MV-4-11 (cell line): ENCODE results near the gene PRSS12.
"Not testable (repeated sequence)": the region's sequence is repeated elsewhere in the genome, so short reads cannot be mapped to it uniquely, and the experiment has no call there.

Experiments used
- DNase-seq: peaks from one replicate; lab custom pipeline; 2025; lab: John Stamatoyannopoulos, UW

The PRSS12 gene, protein sequence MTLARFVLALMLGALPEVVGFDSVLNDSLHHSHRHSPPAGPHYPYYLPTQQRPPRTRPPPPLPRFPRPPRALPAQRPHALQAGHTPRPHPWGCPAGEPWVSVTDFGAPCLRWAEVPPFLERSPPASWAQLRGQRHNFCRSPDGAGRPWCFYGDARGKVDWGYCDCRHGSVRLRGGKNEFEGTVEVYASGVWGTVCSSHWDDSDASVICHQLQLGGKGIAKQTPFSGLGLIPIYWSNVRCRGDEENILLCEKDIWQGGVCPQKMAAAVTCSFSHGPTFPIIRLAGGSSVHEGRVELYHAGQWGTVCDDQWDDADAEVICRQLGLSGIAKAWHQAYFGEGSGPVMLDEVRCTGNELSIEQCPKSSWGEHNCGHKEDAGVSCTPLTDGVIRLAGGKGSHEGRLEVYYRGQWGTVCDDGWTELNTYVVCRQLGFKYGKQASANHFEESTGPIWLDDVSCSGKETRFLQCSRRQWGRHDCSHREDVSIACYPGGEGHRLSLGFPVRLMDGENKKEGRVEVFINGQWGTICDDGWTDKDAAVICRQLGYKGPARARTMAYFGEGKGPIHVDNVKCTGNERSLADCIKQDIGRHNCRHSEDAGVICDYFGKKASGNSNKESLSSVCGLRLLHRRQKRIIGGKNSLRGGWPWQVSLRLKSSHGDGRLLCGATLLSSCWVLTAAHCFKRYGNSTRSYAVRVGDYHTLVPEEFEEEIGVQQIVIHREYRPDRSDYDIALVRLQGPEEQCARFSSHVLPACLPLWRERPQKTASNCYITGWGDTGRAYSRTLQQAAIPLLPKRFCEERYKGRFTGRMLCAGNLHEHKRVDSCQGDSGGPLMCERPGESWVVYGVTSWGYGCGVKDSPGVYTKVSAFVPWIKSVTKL

DNA sequence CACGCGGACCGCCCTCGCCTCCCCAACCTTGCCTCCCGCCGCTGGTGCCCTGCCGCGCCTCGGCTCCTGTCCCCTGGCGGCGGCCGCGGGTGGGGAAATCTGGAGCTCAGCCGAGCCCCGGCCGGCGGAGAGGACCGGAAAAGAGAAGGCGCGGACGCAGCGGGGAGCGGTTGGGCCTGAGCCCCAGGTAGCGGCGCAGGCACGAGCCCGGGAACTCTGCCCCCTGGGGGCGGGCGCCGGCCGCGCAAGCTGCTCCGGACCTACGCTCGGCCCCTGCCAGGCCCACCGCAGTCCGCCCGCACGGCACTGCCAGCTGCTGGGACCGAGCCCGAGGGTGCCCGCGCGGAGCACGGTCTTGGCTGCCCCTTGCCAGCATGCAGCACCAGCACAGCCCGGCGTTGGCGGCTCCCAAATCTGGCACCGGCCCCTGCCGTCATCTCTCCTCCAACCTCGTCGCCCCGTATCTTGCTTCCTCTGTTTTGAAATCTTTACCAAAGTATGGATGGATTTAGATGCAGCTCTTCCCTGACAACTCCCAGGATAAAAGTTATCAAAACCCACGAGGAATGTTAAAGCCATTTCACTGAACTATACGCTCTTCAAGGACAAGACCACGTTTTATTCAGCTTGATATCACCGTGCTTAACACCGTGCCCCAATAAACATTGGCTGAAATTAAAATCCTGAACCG lies at the start of gene PRSS12:
Gene PRSS12 (minus strand): TSS at position 161 of the 691 bp plus-strand sequence. CDS start 283 bp downstream, outside the sequence.
- peak; percentile 45 for DNase-seq

DNA sequence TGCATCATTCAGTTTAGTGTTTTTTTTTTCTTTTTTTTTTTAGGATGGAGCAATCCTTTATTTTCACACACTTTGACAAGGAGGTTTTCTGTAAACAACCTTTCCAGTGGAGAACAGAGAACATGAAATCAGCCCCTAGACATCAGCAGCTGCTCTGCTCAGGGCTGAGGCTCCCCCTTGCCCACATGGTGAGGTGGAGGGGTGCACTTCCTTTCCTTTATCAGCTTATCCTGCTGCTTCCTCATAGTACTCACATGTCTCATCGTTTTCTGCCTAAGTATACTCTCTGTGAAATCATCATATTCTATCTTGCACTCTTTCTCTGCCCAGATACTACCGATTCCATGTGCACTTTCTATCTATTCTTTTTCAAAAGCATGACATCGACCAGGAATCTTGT lies 47.6 kb upstream of the PRSS12 start:
- peak; percentile 24 for DNase-seq

DNA sequence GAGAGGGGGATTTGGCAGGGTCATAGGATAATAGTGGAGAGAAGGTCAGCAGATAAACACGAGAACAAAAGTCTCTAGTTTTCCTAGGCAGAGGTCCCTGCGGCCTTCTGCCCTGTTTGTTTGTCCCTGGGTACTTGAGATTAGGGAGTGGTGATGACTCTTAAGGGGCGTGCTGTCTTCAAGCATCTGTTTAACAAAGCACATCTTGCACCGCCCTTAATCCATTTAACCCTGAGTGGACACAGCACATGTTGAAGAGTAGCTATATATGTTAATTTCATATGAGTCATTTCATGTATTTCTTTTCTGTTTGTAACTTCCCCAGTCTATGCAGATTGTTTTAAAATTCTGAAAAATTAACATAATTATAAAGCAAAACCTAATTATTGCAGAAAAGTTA lies 47.1 kb upstream of the PRSS12 start:
- peak; percentile 3 for DNase-seq

- peak; percentile 77 for DNase-seq
Measured at GRCh38 chr4:118398226-118399090, 45.7 kb upstream of the PRSS12 start.

DNA sequence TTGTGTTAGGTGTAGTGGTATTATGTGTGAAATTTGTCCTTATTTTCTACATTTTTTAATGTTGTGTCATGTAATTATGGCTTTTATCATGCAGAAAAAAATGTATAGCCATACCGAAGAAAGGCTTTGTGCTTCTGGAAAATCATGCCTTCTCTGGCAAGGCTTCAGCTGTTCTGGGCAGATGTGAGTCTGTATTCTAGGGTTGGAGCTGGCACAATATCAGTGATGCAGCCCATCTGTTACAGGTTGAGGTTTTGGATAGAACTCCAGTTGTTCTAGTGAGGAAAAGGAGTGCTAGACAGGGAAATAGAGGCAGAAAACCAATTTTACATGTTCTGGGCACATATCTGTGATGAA lies 44.8 kb upstream of the PRSS12 start:
- DNase-seq = no peak

DNA sequence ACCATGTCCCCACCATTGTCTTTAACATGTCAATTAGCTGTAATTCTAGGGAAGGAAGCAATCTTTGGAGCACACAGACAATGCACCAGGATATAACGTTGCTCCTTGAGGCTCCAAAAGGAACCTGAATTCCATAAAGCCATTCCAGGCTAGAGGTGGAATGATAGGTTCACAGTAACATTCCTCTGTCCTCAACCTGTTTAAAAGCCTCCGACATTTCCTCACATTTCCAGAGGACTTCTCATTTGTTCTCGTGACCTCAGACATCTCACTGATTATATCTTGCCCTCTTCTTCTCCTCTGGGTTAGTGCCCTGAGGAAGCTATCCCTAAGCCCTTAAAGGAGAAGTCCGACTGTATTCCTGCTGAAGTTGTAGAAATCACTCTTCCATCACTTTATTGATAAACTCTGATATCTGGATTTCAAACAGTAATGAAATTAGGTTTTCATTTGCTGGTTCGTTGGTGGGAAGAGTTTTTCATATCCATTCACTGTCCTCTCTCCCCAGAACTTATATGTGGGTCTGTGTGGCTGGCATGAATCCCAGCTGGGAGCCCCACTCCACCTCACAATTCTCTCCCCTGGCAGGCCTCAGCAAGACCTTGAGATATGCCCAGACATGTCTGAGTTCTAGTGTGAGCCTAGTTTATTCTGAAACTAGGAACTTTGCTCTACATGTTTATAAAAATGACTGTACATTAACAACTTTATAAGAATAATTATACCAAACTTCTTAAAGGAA lies 44.2 kb upstream of the PRSS12 start:
- no peak for DNase-seq

DNA sequence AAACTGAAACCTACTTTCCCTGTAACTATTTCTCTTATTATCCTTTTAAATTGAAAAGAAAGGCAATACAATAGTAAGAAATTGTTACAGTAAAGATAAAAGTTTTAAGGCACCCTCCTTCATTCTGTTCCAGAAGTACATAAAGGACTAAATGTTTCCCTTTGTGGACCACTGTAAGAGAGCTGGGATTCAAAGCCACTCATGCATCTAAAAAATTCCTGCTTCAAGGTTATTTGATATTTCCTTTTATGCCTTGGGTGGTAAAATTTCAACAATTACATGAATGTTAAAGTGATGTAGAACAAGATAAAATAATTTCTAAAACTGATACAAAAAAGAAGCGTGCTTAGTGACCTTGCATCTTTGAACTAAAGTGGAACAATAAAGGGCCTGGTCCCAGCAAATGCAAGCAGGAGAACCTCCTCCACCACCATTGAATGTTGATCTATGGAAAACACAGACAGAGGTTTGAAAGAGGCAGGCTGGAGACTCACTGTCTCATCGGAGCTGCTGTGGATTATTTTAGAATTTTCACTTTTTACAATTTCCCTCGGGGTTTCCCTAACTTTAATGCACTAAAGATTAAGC lies 42.3 kb upstream of the PRSS12 start:
- no peak for DNase-seq

- DNase-seq = not testable (repeated sequence)
Measured at GRCh38 chr4:118392509-118392908, 39.7 kb upstream of the PRSS12 start.

GRCh38 chr4:118390121-118390520 lies 37.3 kb upstream of the PRSS12 start:
- no peak for DNase-seq

- no peak for DNase-seq
Measured at GRCh38 chr4:118389721-118390120, 36.9 kb upstream of the PRSS12 start.

DNA sequence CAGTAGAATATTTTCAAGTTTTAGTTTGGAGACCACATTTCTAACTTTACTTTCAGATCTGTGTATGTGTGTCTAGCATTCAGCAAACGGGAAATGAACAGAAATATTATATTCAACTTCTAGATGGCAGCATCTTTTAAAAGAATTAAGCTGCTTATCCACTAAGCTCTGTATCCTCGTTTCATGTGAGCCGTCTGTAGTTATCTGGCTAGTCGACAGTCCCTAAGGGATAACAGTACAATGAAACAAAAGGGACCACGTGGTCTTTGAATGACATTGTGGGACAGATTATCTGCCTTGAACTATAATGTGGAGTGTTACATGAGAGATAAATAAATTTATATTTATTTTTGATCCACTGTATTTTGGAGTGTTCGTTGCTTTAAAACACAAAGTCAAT lies 35.8 kb upstream of the PRSS12 start:
- DNase-seq = no peak

DNA sequence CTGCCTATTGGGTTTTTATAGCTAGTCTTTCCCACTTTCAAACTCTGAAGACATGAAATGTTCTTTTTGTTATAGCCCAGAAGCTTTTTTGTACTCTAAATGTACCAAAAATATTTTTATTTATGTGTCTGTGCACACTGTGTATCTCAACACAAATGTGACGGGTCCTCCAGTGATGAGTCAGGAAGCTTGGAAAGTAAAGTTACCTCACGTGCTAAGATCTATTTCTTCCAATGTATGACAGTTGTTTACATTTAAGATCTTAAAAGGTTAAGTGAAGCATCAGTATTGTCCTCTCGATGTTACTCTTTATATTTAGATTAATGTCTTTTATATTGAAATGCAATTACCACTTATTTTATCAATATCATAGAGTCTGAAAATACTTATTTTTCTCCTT lies 29.1 kb upstream of the PRSS12 start:
- DNase-seq = no peak

DNA sequence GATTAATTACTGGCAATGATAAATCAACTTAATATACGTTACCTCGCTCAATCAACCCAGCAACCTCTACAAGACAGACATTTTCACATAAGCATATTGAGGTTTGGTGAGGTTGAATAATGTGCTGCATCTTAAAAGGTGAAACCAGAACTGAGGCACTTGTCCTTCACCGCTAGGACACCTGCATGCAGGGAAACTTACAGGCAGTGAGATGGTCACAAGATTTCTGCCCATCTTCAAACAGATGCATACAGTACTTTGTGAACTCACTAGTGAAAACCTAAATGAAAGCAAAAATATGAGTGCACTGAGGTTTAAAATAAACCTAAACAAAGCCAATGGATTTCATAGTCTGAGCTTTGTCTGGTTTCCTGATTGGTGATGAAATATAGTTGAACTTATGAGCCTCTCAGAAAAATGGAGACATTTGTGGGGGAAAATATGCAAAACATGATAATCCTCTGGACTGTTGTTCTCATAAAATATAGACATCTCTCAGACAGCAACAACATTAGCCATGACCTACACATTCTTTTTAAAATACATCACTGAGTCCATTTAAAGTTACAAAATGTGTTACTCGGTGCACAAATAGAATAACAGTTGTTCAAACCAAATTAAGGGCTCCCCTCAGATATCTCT lies 20.9 kb upstream of the PRSS12 start:
- DNase-seq = no peak

DNA sequence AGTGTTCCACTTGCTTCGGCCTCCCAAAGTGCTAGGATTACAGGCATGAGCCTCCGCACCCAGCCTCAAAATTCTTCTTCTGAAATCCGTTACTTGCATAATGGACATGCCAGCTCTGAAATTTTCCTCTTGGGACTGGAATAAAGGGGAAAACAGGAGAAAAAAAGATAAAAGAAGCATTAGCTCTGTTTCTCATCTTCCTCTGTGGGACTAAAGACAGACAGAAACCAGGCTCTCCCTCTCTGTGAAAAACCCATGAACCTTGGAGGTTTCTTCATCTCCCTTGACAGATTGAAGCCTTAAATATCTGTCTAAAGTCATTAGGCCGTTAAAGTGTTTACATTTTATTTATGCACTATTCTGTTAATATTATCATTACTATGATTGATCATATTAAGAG lies 19.4 kb upstream of the PRSS12 start:
- DNase-seq = no peak

GRCh38 chr4:118369231-118369630 lies 16.4 kb upstream of the PRSS12 start:
- no peak for DNase-seq

DNA sequence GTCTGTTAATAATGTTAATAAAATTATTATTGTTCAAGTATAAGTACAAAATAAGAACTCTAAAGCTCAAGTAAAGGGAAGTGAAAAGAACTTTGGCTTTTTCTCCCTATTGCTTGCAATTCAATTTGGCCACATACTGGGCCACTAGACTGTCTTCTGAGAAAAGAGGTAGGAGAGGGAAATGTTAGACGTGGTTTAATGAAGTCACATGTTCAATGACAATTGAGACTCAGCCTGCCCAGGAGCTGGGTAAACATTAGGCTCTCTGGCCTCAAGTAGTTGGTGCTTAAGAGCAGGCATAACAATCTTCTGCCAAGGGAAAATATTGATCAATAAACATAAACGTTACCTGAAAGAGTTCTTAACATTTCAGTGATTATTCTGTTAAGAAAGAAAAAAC lies 15.1 kb upstream of the PRSS12 start:
- peak; percentile 89 for DNase-seq

GRCh38 chr4:118367361-118367760 lies 14.6 kb upstream of the PRSS12 start:
- peak; percentile 71 for DNase-seq

- DNase-seq = no peak
Measured at GRCh38 chr4:118363166-118363565, 10.4 kb upstream of the PRSS12 start.

GRCh38 chr4:118361192-118361591 lies 8.4 kb upstream of the PRSS12 start:
- no peak for DNase-seq

DNA sequence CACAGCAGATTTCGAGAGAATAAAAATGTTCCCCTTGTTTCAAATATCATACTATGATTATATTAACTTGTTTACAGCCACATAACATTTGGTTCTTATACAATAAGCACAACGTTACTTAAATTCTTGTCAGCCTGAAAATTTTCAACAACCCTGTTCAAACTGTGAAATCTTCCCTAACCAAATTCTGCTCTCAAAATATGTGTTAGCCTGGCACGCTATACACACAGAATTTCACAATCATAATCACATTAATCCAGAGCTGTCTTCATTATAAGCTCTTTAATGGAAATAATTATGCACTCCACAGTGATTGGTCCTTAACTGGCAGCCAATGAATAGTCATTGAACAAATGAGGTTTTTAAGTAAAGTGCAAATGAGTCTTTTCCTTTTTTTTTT lies 7.3 kb upstream of the PRSS12 start:
- no peak for DNase-seq
